ENCODE results near the gene DYNC1I1.
"Not testable (repeated sequence)": the region's sequence is repeated elsewhere in the genome, so short reads cannot be mapped to it uniquely, and the experiment has no call there.

The DYNC1I1 gene

DNA sequence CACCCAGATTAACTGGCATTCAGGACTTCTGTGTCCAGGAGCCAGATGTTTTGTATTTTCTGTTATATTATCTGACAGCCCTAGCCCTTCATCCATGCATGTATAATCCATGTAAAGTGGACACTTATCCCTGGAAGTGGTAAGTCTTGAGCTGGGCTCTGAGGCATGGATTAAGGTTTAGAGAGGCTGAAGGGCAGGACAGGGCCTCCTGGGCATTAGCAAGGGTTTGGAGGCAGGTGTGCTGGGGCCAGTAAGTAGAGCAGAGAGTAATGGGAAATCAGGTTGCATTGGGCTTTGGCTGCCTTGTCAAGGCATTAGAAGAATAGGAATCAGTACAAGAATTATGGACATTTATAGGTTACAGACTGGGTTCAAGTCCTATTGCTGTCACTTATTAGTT lies 138.0 kb downstream of the DYNC1I1 start:
- DNase-seq (ENCODE audit: low spot score): no peak

GRCh38 chr7:95915731-95916130 lies 143.4 kb downstream of the DYNC1I1 start:
- DNase-seq (ENCODE audit: low spot score): no peak

DNA sequence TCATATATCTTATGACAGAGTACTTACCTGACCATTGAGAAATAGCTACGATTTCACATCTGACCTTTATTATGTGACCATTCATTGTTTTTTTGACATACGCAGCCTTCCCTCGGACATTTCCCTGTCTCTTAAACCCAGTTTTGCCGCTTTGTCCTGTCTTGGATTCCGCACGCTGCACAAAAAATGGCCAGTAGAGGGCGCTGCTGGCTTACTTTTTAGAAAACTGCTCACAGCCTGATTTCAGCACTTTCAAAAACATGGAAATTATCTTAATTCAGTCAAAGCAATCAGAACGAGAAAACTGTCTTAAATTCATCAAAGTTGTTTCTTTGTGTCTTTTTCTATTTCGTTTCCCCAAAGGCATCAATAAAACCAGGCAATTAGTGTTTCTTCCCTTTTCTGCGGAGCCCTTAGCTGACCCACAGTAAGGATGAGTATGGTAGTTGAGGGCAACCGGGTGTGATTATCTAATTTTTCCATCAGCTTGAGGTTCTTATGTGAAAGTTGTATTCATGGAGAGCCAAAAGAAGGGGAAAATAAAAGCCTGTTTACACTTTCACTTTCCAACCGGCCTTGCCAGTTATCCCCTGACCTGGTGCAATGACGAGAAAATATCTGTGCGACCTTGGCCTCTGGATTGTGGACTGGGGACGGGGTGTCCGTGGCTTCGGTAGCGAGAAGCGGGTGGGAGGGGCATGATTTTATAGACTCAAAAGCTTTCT lies 144.4 kb downstream of the DYNC1I1 start:
- peak; percentile 83 for DNase-seq (ENCODE audit: low spot score)

GRCh38 chr7:95917634-95918033 lies 145.3 kb downstream of the DYNC1I1 start:
- DNase-seq (ENCODE audit: low spot score): no peak

GRCh38 chr7:95919556-95919955 lies 147.2 kb downstream of the DYNC1I1 start:
- no peak for DNase-seq (ENCODE audit: low spot score)

- no peak for DNase-seq (ENCODE audit: low spot score)
These were observed 149.2 kb downstream of the DYNC1I1 start for GRCh38 chr7:95921543-95921942.

- DNase-seq (ENCODE audit: low spot score): no peak
These were observed 149.8 kb downstream of the DYNC1I1 start for GRCh38 chr7:95922191-95922590.

DNA sequence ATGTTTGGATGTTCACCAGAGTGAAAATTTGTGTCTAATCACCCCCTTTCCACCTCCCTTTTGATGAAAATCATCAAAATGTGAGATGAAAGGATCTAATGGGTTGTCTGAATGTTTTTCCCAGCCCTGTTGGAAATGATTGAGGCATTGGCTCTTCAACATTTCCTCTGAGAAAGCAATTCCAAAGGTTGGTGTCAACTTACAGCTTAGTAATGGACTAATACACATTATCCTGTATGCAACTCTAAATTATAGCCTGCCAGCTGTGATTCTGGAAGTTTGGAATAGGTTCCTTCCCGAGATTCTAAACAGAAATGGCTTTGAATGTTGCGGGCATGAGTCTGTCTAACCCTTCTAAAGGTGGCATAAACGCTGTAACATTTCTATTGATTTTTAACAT lies 152.9 kb downstream of the DYNC1I1 start:
- no peak for DNase-seq (ENCODE audit: low spot score)

GRCh38 chr7:95925971-95926370 lies 153.6 kb downstream of the DYNC1I1 start:
- DNase-seq (ENCODE audit: low spot score): no peak

DNA sequence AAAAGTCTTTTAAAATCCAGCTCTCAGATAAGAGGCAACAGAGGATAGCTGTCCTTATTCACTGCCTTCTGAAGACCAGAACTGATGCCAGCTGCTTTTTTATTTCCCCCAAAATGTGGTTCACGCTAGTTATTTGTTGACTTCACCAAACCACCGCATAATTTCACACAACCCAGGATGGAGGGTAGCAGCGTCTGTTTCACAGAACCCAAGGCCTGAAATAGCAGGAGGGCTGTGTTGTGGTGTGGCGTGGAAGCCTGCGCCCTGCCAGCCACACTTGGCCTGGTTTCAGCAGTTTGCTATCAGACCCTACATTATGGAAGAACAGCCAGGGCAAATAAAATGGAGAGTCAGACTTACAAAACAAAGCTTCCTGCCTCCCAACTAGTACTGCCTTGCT lies 155.4 kb downstream of the DYNC1I1 start:
- no peak for DNase-seq (ENCODE audit: low spot score)

GRCh38 chr7:95929710-95930280 lies 157.4 kb downstream of the DYNC1I1 start:
- DNase-seq (ENCODE audit: low spot score): no peak

DNA sequence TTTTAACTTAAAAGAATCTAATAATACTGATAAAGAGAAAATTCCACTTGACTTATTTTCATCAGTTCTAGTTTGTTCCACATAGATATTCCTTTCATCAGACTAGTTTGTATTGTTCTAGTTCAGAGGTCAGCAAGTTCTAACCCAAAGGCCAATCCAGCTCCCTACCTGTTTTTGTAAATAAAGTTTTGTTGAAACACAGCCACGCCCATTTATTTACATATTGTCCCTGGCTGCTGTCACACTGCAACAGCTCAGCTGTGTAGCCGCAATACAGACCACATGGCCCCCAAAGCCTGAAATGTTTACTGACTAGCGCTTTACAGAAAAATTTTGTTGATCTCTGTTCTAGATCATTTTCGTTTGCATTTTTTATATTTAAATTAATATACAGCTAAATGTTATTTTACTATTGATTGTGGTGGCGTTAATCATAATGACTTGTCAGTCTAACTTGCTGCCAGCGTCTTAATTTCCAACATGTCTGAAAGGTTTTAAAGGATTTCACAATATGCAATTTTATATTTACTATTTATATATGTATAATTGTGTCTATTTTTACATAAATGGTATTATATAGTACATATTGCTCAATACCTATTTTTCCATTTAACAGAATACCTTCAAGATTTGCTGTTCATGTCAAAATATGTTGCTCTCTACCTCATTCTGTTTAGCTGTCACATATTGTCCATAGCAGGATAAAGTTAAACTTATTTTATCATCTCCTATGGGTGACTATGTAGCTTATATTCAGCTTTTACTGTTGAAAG lies 159.3 kb downstream of the DYNC1I1 start:
- DNase-seq (ENCODE audit: low spot score): no peak

GRCh38 chr7:95933618-95934017 lies 161.3 kb downstream of the DYNC1I1 start:
- DNase-seq (ENCODE audit: low spot score): no peak

DNA sequence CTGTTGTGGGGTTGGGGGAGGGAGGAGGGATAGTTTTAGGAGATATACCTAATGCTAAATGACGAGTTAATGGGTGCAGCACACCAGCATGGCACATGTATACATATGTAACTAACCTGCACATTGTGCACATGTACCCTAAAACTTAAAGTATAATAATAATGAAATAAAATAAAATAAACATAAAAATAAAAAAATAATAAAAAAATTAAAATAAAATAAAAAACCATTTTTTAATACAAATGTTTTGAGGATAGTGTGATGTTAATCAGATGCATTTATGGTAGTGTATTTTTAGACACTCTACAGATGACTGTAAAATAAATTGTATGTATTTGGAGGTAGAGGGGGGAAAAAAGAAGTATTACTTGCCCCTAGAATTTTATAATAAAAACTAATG lies 172.5 kb downstream of the DYNC1I1 start:
- DNase-seq (ENCODE audit: low spot score): not testable (repeated sequence)

GRCh38 chr7:95950698-95951097 lies 178.3 kb downstream of the DYNC1I1 start:
- no peak for DNase-seq (ENCODE audit: low spot score)

GRCh38 chr7:95951531-95951930 lies 179.2 kb downstream of the DYNC1I1 start:
- no peak for DNase-seq (ENCODE audit: low spot score)

DNA sequence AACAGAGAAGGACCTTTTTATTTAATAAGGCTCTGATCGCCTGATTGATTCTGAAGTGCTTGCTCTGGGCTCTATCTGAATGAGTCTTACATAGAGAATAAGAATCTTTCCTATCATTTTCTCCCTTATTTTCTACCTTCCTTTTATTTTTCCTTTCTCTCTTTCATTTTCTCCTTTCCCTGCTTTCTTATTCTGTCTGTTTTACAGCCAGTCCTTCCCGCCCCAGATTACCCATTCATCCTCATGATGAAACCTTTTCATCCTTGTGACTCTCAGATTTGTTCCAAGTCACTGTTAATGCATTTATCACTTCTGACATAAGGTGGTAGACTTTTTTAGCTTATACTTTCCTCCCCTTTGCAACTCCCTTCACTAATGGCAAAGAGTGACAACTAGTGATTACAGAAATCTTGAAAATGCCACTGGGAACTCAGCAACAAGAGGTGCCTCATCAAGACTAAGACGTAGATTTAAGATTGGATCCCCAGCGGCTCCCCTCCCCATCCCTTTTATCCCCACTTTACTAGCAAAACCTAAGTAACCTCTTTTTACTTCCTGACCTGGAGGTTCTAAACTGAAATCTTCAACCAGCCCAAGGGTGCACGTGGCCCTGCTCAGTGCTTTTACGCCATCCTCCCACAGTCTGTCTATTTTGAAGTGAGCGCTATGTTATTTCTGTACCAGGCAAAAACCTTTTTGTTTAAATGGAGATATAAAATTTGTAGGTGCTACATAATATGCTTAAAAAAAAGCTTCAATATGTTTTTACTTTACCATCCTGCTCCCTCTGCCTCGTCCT lies 179.8 kb downstream of the DYNC1I1 start:
- no peak for DNase-seq (ENCODE audit: low spot score)

GRCh38 chr7:95952851-95953250 lies 180.5 kb downstream of the DYNC1I1 start:
- no peak for DNase-seq (ENCODE audit: low spot score)

- no peak for DNase-seq (ENCODE audit: low spot score)
These were observed 183.4 kb downstream of the DYNC1I1 start for GRCh38 chr7:95955748-95956147.

DNA sequence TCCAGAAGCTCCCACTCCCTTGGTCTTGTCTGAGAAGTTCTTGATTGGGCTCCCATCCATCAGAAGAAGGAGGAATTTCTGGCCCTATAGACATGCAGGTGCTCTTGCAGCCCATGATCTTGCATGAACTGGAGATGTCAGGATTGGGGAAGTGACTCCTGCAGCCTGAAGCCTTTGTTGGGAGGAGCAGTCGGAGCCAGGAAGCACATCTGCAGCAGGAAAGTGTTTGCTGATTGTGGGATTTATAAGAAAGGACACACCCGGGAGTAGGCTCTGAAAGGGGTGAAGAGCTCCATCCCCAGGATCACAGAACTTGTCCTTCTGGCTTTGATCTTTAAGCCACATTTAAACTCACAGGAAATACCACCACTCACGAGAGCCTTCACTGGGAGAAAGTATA lies 185.2 kb downstream of the DYNC1I1 start:
- no peak for DNase-seq (ENCODE audit: low spot score)

GRCh38 chr7:95960706-95961244 lies 188.4 kb downstream of the DYNC1I1 start:
- DNase-seq (ENCODE audit: low spot score): no peak

DNA sequence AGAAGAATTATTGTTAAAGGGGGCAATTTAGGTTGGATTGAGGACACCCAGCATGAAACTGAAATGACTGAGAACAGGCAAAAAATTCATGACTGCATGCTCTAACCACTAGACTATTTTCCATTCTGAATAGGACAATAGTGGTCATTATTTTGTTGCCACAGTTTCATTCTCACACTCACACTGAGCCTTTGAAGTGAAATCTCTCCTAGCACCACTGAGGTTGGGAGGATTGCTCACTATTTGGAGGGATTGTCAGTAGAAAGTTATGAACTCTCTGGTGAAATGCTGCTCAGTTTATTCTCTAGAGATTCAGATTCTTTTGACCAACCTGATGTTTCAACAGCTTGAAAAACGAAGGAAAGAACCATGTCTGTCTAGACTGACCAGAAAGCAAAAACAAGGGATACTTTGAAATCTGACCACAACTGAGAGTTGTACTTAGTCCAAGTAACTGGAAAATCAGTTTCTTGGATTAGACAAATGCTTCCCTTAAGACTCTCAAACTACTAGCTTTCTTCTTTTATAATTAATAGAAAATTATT lies 191.2 kb downstream of the DYNC1I1 start:
- DNase-seq (ENCODE audit: low spot score): no peak
